H1 (cell line): Measurements from ENCODE around the gene SF3A2. TPM values are rescaled to one million over a fixed set of nuclear protein-coding genes. Genes with fewer than 3 reads are reported as not detected.

ENCODE experiments used
- microRNA counts: library from miRNA; unstranded; fragments of <30 nt; microRNA quantifications from one replicate; lab custom pipeline; 2015
- microRNA-seq, 2 experiments: library from miRNA; unstranded; fragments of <30 nt; microRNA quantifications; one replicate each; pipeline versions ENCODE4 to v1.2.0, GENCODE V29; 2016 to 2020; ENCODE audit warnings: borderline microRNAs expressed in 2 of 2, borderline number of aligned reads in 2 of 2, borderline replicate concordance in 1 of 2
- polyA plus RNA-seq, 7 experiments: library from polyadenylated mRNA; depleted of rRNA in 3 of 7; stranded (reverse) in 5 of 7; unstranded in 2 of 7; fragments of >200 nt in 5 of 7; fragments of 200-250 nt in 2 of 7; gene quantifications; 1 replicate in 5 of 7; 2 replicates in 1 of 7; 4 replicates in 1 of 7; pipeline versions ENCODE4 v1.2.1 to v1.2.3, GENCODE V29; 2011 to 2013; ENCODE audit warnings: missing spikeins in 2 of 7, mixed read lengths in 2 of 7
- small RNA-seq: library from polyadenylated mRNA; stranded (forward); fragments of <200 nt; extraction: miRNeasy Mini kit (QIAGEN cat#:217004); gene quantifications from one replicate; pipeline ENCODE3, GENCODE V24; 2013; ENCODE audit not compliant: insufficient read depth
- total RNA-seq: library from RNA; stranded (reverse); fragmentation: NEBNext Ultra II Directional; extraction: Animal tissue kit (Norgen Biotek cat#: 25700); gene quantifications from 2 replicates; pipeline ENCODE4 v1.2.1, GENCODE V29; 2021

SF3A2 gene
- total and polyA plus RNA-seq, 2 of the 8 experiments (the other 6 are each of a cell fraction or from before 2014, with no cell fraction given): 15.3 to 146 TPM

MicroRNAs within 50 kb of the gene (microRNA counts, 767-probe panel; counts per million panel counts)
- microRNA hsa-miR-1227 (lab: Ali Mortazavi, UCI): 879 counts per million, percentile 95 among the panel's probes with 10 or more counts

Small RNAs within 50 kb of the gene (microRNA-seq; reads per million reads assigned to microRNA genes)
- 0.46 to 2.2 reads per million in 2 experiments for gene MIR1227
- 0 reads per million in 2 experiments for gene MIR4321

Small RNAs within 50 kb of the gene (small RNA-seq; reads per million reads assigned to genes)
- 1.2 reads per million for gene MIR1227

Other genes with a start within 250 kb of the SF3A2 start
- gene BTBD2, start 221.1 kb upstream of the SF3A2 start, total RNA-seq: 92.3 and 95.3 TPM in 2 replicates
- gene BTBD2, start 221.1 kb upstream of the SF3A2 start, polyA plus RNA-seq (2011; rRNA removed): 91.7 and 142 TPM in 2 replicates
- gene MKNK2, start 185.6 kb upstream of the SF3A2 start, total RNA-seq: 163 and 174 TPM in 2 replicates
- gene MKNK2, start 185.6 kb upstream of the SF3A2 start, polyA plus RNA-seq (2011; rRNA removed): 166 and 200 TPM in 2 replicates
- 9.2 and 9.8 TPM in 2 replicates for gene MOB3A, start 140.5 kb upstream of the SF3A2 start, total RNA-seq
- 9.6 and 10.2 TPM in 2 replicates for gene MOB3A, start 140.5 kb upstream of the SF3A2 start, polyA plus RNA-seq (2011; rRNA removed)
- gene IZUMO4, start 139.9 kb upstream of the SF3A2 start, total RNA-seq: 1.3 and 1.8 TPM in 2 replicates
- 1.9 and 2.3 TPM in 2 replicates for gene IZUMO4, start 139.9 kb upstream of the SF3A2 start, polyA plus RNA-seq (2011; rRNA removed)
- gene AP3D1, start 85.3 kb upstream of the SF3A2 start, total RNA-seq: 174 and 184 TPM in 2 replicates
- gene AP3D1, start 85.3 kb upstream of the SF3A2 start, polyA plus RNA-seq (2011; rRNA removed): 161 and 227 TPM in 2 replicates
- 74.8 and 76.3 TPM in 2 replicates for gene DOT1L, start 72.9 kb upstream of the SF3A2 start, total RNA-seq
- gene DOT1L, start 72.9 kb upstream of the SF3A2 start, polyA plus RNA-seq (2011; rRNA removed): 17.5 and 39.8 TPM in 2 replicates
- 135 TPM in 2 replicates for gene PLEKHJ1, start 495 bp upstream of the SF3A2 start, total RNA-seq
- 187 and 235 TPM in 2 replicates for gene PLEKHJ1, start 495 bp upstream of the SF3A2 start, polyA plus RNA-seq (2011; rRNA removed)
- 13.0 and 15.4 TPM in 2 replicates for gene AMH, start 12.5 kb downstream of the SF3A2 start, total RNA-seq
- gene AMH, start 12.5 kb downstream of the SF3A2 start, polyA plus RNA-seq (2011; rRNA removed): 10.5 and 19.3 TPM in 2 replicates
- gene JSRP1, start 19.6 kb downstream of the SF3A2 start, total RNA-seq: 0.56 and 1.7 TPM in 2 replicates
- gene JSRP1, start 19.6 kb downstream of the SF3A2 start, polyA plus RNA-seq (2011; rRNA removed): 0.24 and 0.53 TPM in 2 replicates
- not detected in 2 replicates for gene PEAK3, start 45.4 kb downstream of the SF3A2 start, total RNA-seq
- gene PEAK3, start 45.4 kb downstream of the SF3A2 start, polyA plus RNA-seq (2011; rRNA removed): not detected in 2 replicates
- gene LINGO3, start 71.3 kb downstream of the SF3A2 start, total RNA-seq: 0.13 TPM in 1 of 2 replicates, not detected in the other
- gene LINGO3, start 71.3 kb downstream of the SF3A2 start, polyA plus RNA-seq (2011; rRNA removed): 0.59 and 0.93 TPM in 2 replicates
- gene LSM7, start 91.8 kb downstream of the SF3A2 start, total RNA-seq: 228 and 238 TPM in 2 replicates
- 1,335 and 1,623 TPM in 2 replicates for gene LSM7, start 91.8 kb downstream of the SF3A2 start, polyA plus RNA-seq (2011; rRNA removed)
- gene SPPL2B, start 91.9 kb downstream of the SF3A2 start, total RNA-seq: 52.6 and 55.7 TPM in 2 replicates
- gene SPPL2B, start 91.9 kb downstream of the SF3A2 start, polyA plus RNA-seq (2011; rRNA removed): 34.8 and 83.1 TPM in 2 replicates
- 0.19 and 0.33 TPM in 2 replicates for gene TMPRSS9, start 123.4 kb downstream of the SF3A2 start, total RNA-seq
- gene TMPRSS9, start 123.4 kb downstream of the SF3A2 start, polyA plus RNA-seq (2011; rRNA removed): 0.15 and 0.33 TPM in 2 replicates
- gene TIMM13, start 190.8 kb downstream of the SF3A2 start, total RNA-seq: 275 and 277 TPM in 2 replicates
- gene TIMM13, start 190.8 kb downstream of the SF3A2 start, polyA plus RNA-seq (2011; rRNA removed): 270 and 410 TPM in 2 replicates
- gene LMNB2, start 220.1 kb downstream of the SF3A2 start, total RNA-seq: 177 and 179 TPM in 2 replicates
- gene LMNB2, start 220.1 kb downstream of the SF3A2 start, polyA plus RNA-seq (2011; rRNA removed): 287 and 360 TPM in 2 replicates
- gene GADD45B, start 239.3 kb downstream of the SF3A2 start, total RNA-seq: 11.0 and 11.4 TPM in 2 replicates
- 7.4 and 12.1 TPM in 2 replicates for gene GADD45B, start 239.3 kb downstream of the SF3A2 start, polyA plus RNA-seq (2011; rRNA removed)